ENCODE data around the gene KLF7. TPM values are rescaled to one million over a fixed set of nuclear protein-coding genes. Genes with fewer than 3 reads are reported as not detected.
A peak's percentile ranks its signal among the peaks of the same experiment; 100 is the strongest.

Gene KLF7
- total RNA-seq, 1 donor from 2014 or later = 323 TPM

- peaks cover 13% of the 10 kb centered on the region for H3K27me3 Mint-ChIP-seq (ENCODE audit: unreplicated experiment)
- no peak for TF ChIP-seq CTCF (IDR thresholded peaks at IDR 0.05; ENCODE audit: partially characterized antibody, unreplicated experiment)
- DNase-seq = no peak
- H3K27ac Mint-ChIP-seq (ENCODE audit: unreplicated experiment) = peak overlapping the region; percentile 2
- H3K36me3 Mint-ChIP-seq (ENCODE audit: unreplicated experiment) = no peaks in the 10 kb centered on the region
- H3K4me1 Mint-ChIP-seq (ENCODE audit: low read depth, unreplicated experiment) = peaks cover 50% of the 10 kb centered on the region
- H3K4me3 Mint-ChIP-seq (ENCODE audit: unreplicated experiment) = no peak overlapping the region
- H3K9me3 Mint-ChIP-seq (ENCODE audit: unreplicated experiment) = peaks cover 38% of the 10 kb centered on the region
Observed at GRCh38 chr2:207072571-207072970, 93.2 kb downstream of the KLF7 start.

GRCh38 chr2:207071820-207072219 is 93.9 kb downstream of the KLF7 start:
- no peak for TF ChIP-seq CTCF (IDR thresholded peaks at IDR 0.05; ENCODE audit: partially characterized antibody, unreplicated experiment)
- H3K4me3 Mint-ChIP-seq (ENCODE audit: unreplicated experiment) = no peak overlapping the region
- peaks cover 43% of the 10 kb centered on the region for H3K4me1 Mint-ChIP-seq (ENCODE audit: low read depth, unreplicated experiment)
- H3K27ac Mint-ChIP-seq (ENCODE audit: unreplicated experiment) = no peak overlapping the region
- peaks cover 33% of the 10 kb centered on the region for H3K9me3 Mint-ChIP-seq (ENCODE audit: unreplicated experiment)
- H3K36me3 Mint-ChIP-seq (ENCODE audit: unreplicated experiment) = no peaks in the 10 kb centered on the region
- H3K27me3 Mint-ChIP-seq (ENCODE audit: unreplicated experiment) = peaks cover 13% of the 10 kb centered on the region
- no peak for DNase-seq

GRCh38 chr2:207067473-207067872 is 98.3 kb downstream of the KLF7 start:
- TF ChIP-seq CTCF (IDR thresholded peaks at IDR 0.05; ENCODE audit: partially characterized antibody, unreplicated experiment) = no peak
- no peaks in the 10 kb centered on the region for H3K36me3 Mint-ChIP-seq (ENCODE audit: unreplicated experiment)
- H3K4me1 Mint-ChIP-seq (ENCODE audit: low read depth, unreplicated experiment) = peaks cover 32% of the 10 kb centered on the region
- peaks cover 4% of the 10 kb centered on the region for H3K27me3 Mint-ChIP-seq (ENCODE audit: unreplicated experiment)
- no peak overlapping the region for H3K27ac Mint-ChIP-seq (ENCODE audit: unreplicated experiment)
- no peak for DNase-seq
- H3K9me3 Mint-ChIP-seq (ENCODE audit: unreplicated experiment) = peaks cover 8% of the 10 kb centered on the region
- H3K4me3 Mint-ChIP-seq (ENCODE audit: unreplicated experiment) = no peak overlapping the region

- H3K9me3 Mint-ChIP-seq (ENCODE audit: unreplicated experiment) = peaks cover 6% of the 10 kb centered on the region
- peak overlapping the region; percentile 18 for H3K4me3 Mint-ChIP-seq (ENCODE audit: unreplicated experiment)
- H3K27me3 Mint-ChIP-seq (ENCODE audit: unreplicated experiment) = peaks cover 4% of the 10 kb centered on the region
- H3K4me1 Mint-ChIP-seq (ENCODE audit: low read depth, unreplicated experiment) = peaks cover 30% of the 10 kb centered on the region
- no peak overlapping the region for H3K27ac Mint-ChIP-seq (ENCODE audit: unreplicated experiment)
- TF ChIP-seq CTCF (IDR thresholded peaks at IDR 0.05; ENCODE audit: partially characterized antibody, unreplicated experiment) = no peak
- no peaks in the 10 kb centered on the region for H3K36me3 Mint-ChIP-seq (ENCODE audit: unreplicated experiment)
- DNase-seq = no peak
Observed at GRCh38 chr2:207066791-207067460, 98.8 kb downstream of the KLF7 start.

- peaks cover 6% of the 10 kb centered on the region for H3K9me3 Mint-ChIP-seq (ENCODE audit: unreplicated experiment)
- no peak for TF ChIP-seq CTCF (IDR thresholded peaks at IDR 0.05; ENCODE audit: partially characterized antibody, unreplicated experiment)
- no peak for DNase-seq
- H3K4me3 Mint-ChIP-seq (ENCODE audit: unreplicated experiment) = no peak overlapping the region
- no peak overlapping the region for H3K27ac Mint-ChIP-seq (ENCODE audit: unreplicated experiment)
- peaks cover 33% of the 10 kb centered on the region for H3K4me1 Mint-ChIP-seq (ENCODE audit: low read depth, unreplicated experiment)
- H3K36me3 Mint-ChIP-seq (ENCODE audit: unreplicated experiment) = no peaks in the 10 kb centered on the region
- H3K27me3 Mint-ChIP-seq (ENCODE audit: unreplicated experiment) = peaks cover 4% of the 10 kb centered on the region
Observed at GRCh38 chr2:207066166-207066565, 99.6 kb downstream of the KLF7 start.
